GM12878 (cell line): ENCODE results near the gene SHROOM4. TPM values are rescaled to one million over a fixed set of nuclear protein-coding genes. Genes with fewer than 3 reads are reported as not detected.

ENCODE experiments used
- ATAC-seq: fragments of 200-7000 bp; cut with Tn5 transposase; 3 replicates; pipeline ENCODE4 v1.9.1; 2020; ENCODE audit warnings: mild to moderate bottlenecking, moderate library complexity
- BruUV-seq: library from RNA; stranded (reverse); fragments of 400-500 nt; replicated peaks from 2 replicates; lab custom pipeline; 2021; lab: Mats Ljungman, UMichigan
- CTCF ChIA-PET: fragments of 300-600 bp; sonication (Branson Sonifier 250); formaldehyde crosslinking; extraction: SDS; loops from one replicate; lab custom pipeline; 2021; ENCODE audit warnings: inconsistent platforms; lab: Yijun Ruan, JAX
- POLR2A ChIA-PET: fragments of 350-600 bp; formaldehyde crosslinking; extraction: SDS; loops from one replicate; lab custom pipeline; 2021; ENCODE audit warnings: inconsistent platforms; lab: Charles Lee
- RAD21 ChIA-PET: fragments of 300-600 bp; sonication (Branson Sonifier 250); formaldehyde crosslinking; loops from one replicate; lab custom pipeline; 2023; ENCODE audit warnings: antibody characterized with exemption; ENCODE audit not compliant: unreplicated experiment; lab: Charles Lee
- SMC1A ChIA-PET: fragments of 300-600 bp; sonication (Branson Sonifier 250); formaldehyde crosslinking; loops from one replicate; lab custom pipeline; 2023; ENCODE audit not compliant: unreplicated experiment, uncharacterized antibody; lab: Charles Lee
- DNase-seq: peaks from one replicate; pipeline ENCODE4 v3.0.0-alpha.2; 2011; ENCODE audit warnings: low read depth, low spot score
- FAIRE-seq: peaks from 3 replicates; lab custom pipeline; 2011; peaks lifted over from hg19 to GRCh38; lab: Jason Lieb, UNC
- H2AFZ ChIP-seq: 2 replicates; pipeline ENCODE4 v1.6.0; 2011; ENCODE audit warnings: low read depth, low read length, control low read depth; ENCODE audit not compliant: control insufficient read depth
- H3K27ac ChIP-seq: 2 replicates; pipeline ENCODE4 v1.5.1; 2011; ENCODE audit warnings: control low read depth; ENCODE audit not compliant: control insufficient read depth, insufficient read depth
- H3K27me3 ChIP-seq, 2 experiments: replicated peaks in 1 of 2; 2 replicates each; pipeline versions ENCODE4 v1.6.0 to v1.6.1; 2011; ENCODE audit warnings: low read length in 1 of 2; ENCODE audit not compliant: control insufficient read depth in 2 of 2, insufficient read depth in 2 of 2
- H3K36me3 ChIP-seq, 2 experiments: 2 replicates each; pipeline ENCODE4 v1.5.1; 2011; ENCODE audit warnings: low read length in 1 of 2; ENCODE audit not compliant: control insufficient read depth in 2 of 2, insufficient read depth in 2 of 2
- H3K4me1 ChIP-seq: 2 replicates; pipeline ENCODE4 v1.6.1; 2011; ENCODE audit warnings: mild to moderate bottlenecking, low read length, moderate library complexity, mixed read lengths; ENCODE audit not compliant: control insufficient read depth, insufficient read depth
- H3K4me2 ChIP-seq: 2 replicates; pipeline ENCODE4 v1.6.0; 2011; ENCODE audit warnings: control low read depth; ENCODE audit not compliant: control insufficient read depth, insufficient read depth
- H3K4me3 ChIP-seq: fragments of 200-600 bp; sonication (generic); 2 replicates; pipeline ENCODE4 v1.5.1; 2016
- H3K79me2 ChIP-seq: 2 replicates; pipeline ENCODE4 v1.6.0; 2011; ENCODE audit warnings: low read length; ENCODE audit not compliant: control insufficient read depth, insufficient read depth
- H3K9ac ChIP-seq: 2 replicates; pipeline ENCODE4 v1.8.0; 2011; ENCODE audit warnings: low read length, control low read depth, mixed read lengths; ENCODE audit not compliant: control insufficient read depth, insufficient read depth
- H3K9me3 ChIP-seq: replicated peaks from 3 replicates; pipeline ENCODE4 v1.5.1; 2011; ENCODE audit warnings: mild to moderate bottlenecking, low read length; ENCODE audit not compliant: control insufficient read depth, insufficient read depth
- H4K20me1 ChIP-seq: 2 replicates; pipeline ENCODE4 v1.6.0; 2011; ENCODE audit not compliant: control insufficient read depth, insufficient read depth
- BACH1 ChIP-seq: fragments of 450-650 bp; IDR thresholded peaks from 2 replicates; pipeline ENCODE4 v1.6.1; 2017; ENCODE audit warnings: mild to moderate bottlenecking, borderline replicate concordance
- BHLHE40 ChIP-seq, 2 experiments: fragments of 450-650 bp in 1 of 2; IDR thresholded peaks; 2 replicates each; pipeline ENCODE4 v1.6.1; 2011 to 2017; ENCODE audit warnings: low read depth in 2 of 2, borderline replicate concordance in 1 of 2, improper control_type of control experiment in 1 of 2, low read length in 1 of 2, mild to moderate bottlenecking in 1 of 2
- BMI1 ChIP-seq: fragments of 450-650 bp; IDR thresholded peaks from 2 replicates; pipeline ENCODE4 v1.6.1; 2016; ENCODE audit warnings: mild to moderate bottlenecking, moderate library complexity, borderline replicate concordance
- CBFB ChIP-seq: IDR thresholded peaks from 2 replicates; pipeline ENCODE4 v1.6.1; 2016; ENCODE audit warnings: antibody characterized with exemption, low read depth
- CEBPB ChIP-seq, 2 experiments: fragments of 150-350 bp in 1 of 2; IDR thresholded peaks; 2 replicates each; pipeline ENCODE4 v1.6.1; 2012 to 2014; ENCODE audit warnings: low read depth in 2 of 2, low read length in 2 of 2, borderline replicate concordance in 1 of 2, inconsistent platforms in 1 of 2
- E2F4 ChIP-seq: IDR thresholded peaks from 2 replicates; pipeline ENCODE4 v1.6.1; 2012; ENCODE audit warnings: low read depth, low read length, improper control_type of control experiment
- IRF4 ChIP-seq: IDR thresholded peaks from 2 replicates; pipeline ENCODE4 v1.6.1; 2011; ENCODE audit warnings: low read depth, low read length
- JUND ChIP-seq: IDR thresholded peaks from 2 replicates; pipeline ENCODE4 v1.6.1; 2012; ENCODE audit warnings: low read depth, mild to moderate bottlenecking, low read length, improper control_type of control experiment, moderate library complexity
- KLF5 ChIP-seq: fragments of 450-650 bp; IDR thresholded peaks from 2 replicates; pipeline ENCODE4 v1.6.1; 2014; ENCODE audit warnings: mild to moderate bottlenecking; ENCODE audit not compliant: partially characterized antibody
- MAX ChIP-seq: IDR thresholded peaks from 2 replicates; pipeline ENCODE4 v1.6.1; 2012; ENCODE audit warnings: low read depth, low read length, improper control_type of control experiment
- NFXL1 ChIP-seq: fragments of 450-650 bp; IDR thresholded peaks from 2 replicates; pipeline ENCODE4 v1.6.1; 2017; ENCODE audit warnings: antibody characterized with exemption, mild to moderate bottlenecking, borderline replicate concordance
- POLR2A ChIP-seq: IDR thresholded peaks from 2 replicates; pipeline ENCODE4 v1.6.1; 2011; ENCODE audit warnings: low read depth, mild to moderate bottlenecking, low read length
- POU2F2 ChIP-seq: IDR thresholded peaks from 3 replicates; pipeline ENCODE4 v1.6.1; 2011; ENCODE audit warnings: low read depth, mild to moderate bottlenecking, low read length, borderline replicate concordance
- RBBP5 ChIP-seq: fragments of 200-600 bp; sonication (generic); conservative IDR thresholded peaks from 2 replicates; pipeline ENCODE4 v1.6.1; 2016
- SMAD5 ChIP-seq: IDR thresholded peaks from 2 replicates; pipeline ENCODE4 v1.6.1; 2016; ENCODE audit warnings: antibody characterized with exemption, low read depth
- ZBTB40 ChIP-seq: fragments of 450-650 bp; IDR thresholded peaks from 2 replicates; pipeline ENCODE4 v1.6.1; 2016; ENCODE audit warnings: mild to moderate bottlenecking, moderate library complexity, borderline replicate concordance
- WGBS: methylation state at CpG from one replicate; pipeline ENCODE4 v1.1.6; 2016; ENCODE audit warnings: low lambda C conversion rate; ENCODE audit not compliant: insufficient replicate concordance, insufficient coverage; ENCODE audit errors: missing lambda C conversion rate; 5-methylcytosine and 5-hydroxymethylcytosine counted together
- in situ Hi-C: fragments of 300-500 bp; cut with MboI; formaldehyde crosslinking; loops from 9 replicates; pipeline ENCODE4 v1.14.3; 2018; ENCODE audit warnings: mixed read lengths
- intact Hi-C: fragments of 100-400 bp; cut with micrococcal nuclease; formaldehyde crosslinking; loops from one replicate; pipeline ENCODE4 v1.14.2; 2022; ENCODE audit not compliant: unreplicated experiment
- polyA plus RNA-seq, 11 experiments: library from polyadenylated mRNA; depleted of rRNA in 4 of 11; unstranded in 6 of 11; stranded (reverse) in 5 of 11; fragments of >200 nt; fragmentation: Nextera tagmentation in 4 of 11; fragmentation: Illumina TruSeq in 1 of 11; extraction: Ambion mirVana in 4 of 11; extraction: Trizol in 1 of 11; gene quantifications; 1 replicate in 1 of 11; 2 replicates in 10 of 11; pipeline versions ENCODE4 v1.2.1 to v1.2.3, GENCODE V29; 2011 to 2016; ENCODE audit warnings: inconsistent platforms in 2 of 11, missing spikeins in 2 of 11, low read depth in 1 of 11
- total RNA-seq, 4 experiments: library from RNA; depleted of rRNA in 3 of 4; stranded (reverse); fragments of >200 nt in 3 of 4; fragmentation: Illumina TruSeq in 1 of 4; extraction: Trizol in 1 of 4; gene quantifications; 2 replicates each; pipeline versions ENCODE4 v1.2.1 to v1.2.3, GENCODE V29; 2013 to 2021

Gene SHROOM4
- total and polyA plus RNA-seq, 10 of the 15 experiments (the other 5 are each of a cell fraction or from before 2014, with no cell fraction given) = 0.01 to 0.03 TPM; not detected in 8

GRCh38 chrX:50565718-50566117 lies 248.3 kb downstream of the SHROOM4 start:
- SMC1A ChIA-PET = interaction anchor here (0.6 kb wide), 1 partner anchor 825 kb away, joined by 3 read pairs; no protein-coding TSS in a partner anchor
- no peaks in the 10 kb centered on the region for H3K27me3 ChIP-seq
- FAIRE-seq = no peak
- no peaks in the 10 kb centered on the region for H4K20me1 ChIP-seq
- no peak overlapping the region for H2AFZ ChIP-seq
- no TSS peak for BruUV-seq
- H3K9me3 ChIP-seq = no peaks in the 10 kb centered on the region
- DNase-seq = no peak
- POLR2A ChIA-PET = no interaction called here
- H3K4me1 ChIP-seq = no peaks in the 10 kb centered on the region
- WGBS = 2% methylated on average over 4 of the region's 4 CpGs
- H3K36me3 ChIP-seq = no peaks in the 10 kb centered on the region
- TF ChIP-seq ZBTB40 (no peak), JUND (no peak), POU2F2 (no peak), NFXL1 (no peak), IRF4 (no peak), POLR2A (no peak), BACH1 (no peak), CBFB (no peak), BMI1 (no peak), E2F4 (no peak), SMAD5 (no peak), BHLHE40 (IDR thresholded peaks at IDR 0.05; ENCODE audit: borderline replicate concordance in 1 of 2, low read depth in 2 of 2, low read length in 1 of 2) (no peak), CEBPB (IDR thresholded peaks at IDR 0.05; ENCODE audit: borderline replicate concordance in 1 of 2, low read depth in 2 of 2, low read length in 2 of 2) (no peak), RBBP5 (no peak), MAX (no peak), KLF5 (no peak)
- in situ Hi-C loops (no loop called here), intact Hi-C loops (no loop called here)
- H3K9ac ChIP-seq = no peak overlapping the region
- no peak for ATAC-seq
- CTCF ChIA-PET = no interaction called here
- H3K27ac ChIP-seq = no peak overlapping the region
- no peak overlapping the region for H3K4me2 ChIP-seq
- no peaks in the 10 kb centered on the region for H3K79me2 ChIP-seq
- H3K4me3 ChIP-seq = no peak overlapping the region
- RAD21 ChIA-PET = no interaction called here
